Liver (tissue), 9 donors: Measurements from ENCODE around the gene HNRNPUL2. TPM values are rescaled to one million over a fixed set of nuclear protein-coding genes. Genes with fewer than 3 reads are reported as not detected.

Experiments
- DNase-seq: peaks from one replicate; pipeline ENCODE4 v3.0.0-alpha.2; 2017; ENCODE audit warnings: low spot score
- H3K27ac ChIP-seq, 2 donors: one replicate each; pipeline ENCODE4 v1.7.0; 2013; ENCODE audit warnings: inconsistent platforms in 2 of 2, low read length in 2 of 2, control low read depth in 1 of 2, low read depth in 1 of 2, mild to moderate bottlenecking in 1 of 2
- H3K27me3 ChIP-seq, 4 donors: one replicate each; pipeline versions ENCODE4 v1.6.1 to v1.7.0; 2013; ENCODE audit warnings: low read length in 3 of 4, inconsistent platforms in 1 of 4, mild to moderate bottlenecking in 1 of 4, moderate library complexity in 1 of 4; ENCODE audit not compliant: control insufficient read depth in 4 of 4, insufficient read depth in 4 of 4
- H3K36me3 ChIP-seq, 4 donors: one replicate each; pipeline versions ENCODE4 v1.6.1 to v1.7.0; 2013; ENCODE audit warnings: low read length in 3 of 4, mild to moderate bottlenecking in 3 of 4, low read depth in 1 of 4, moderate library complexity in 1 of 4; ENCODE audit not compliant: control insufficient read depth in 4 of 4, insufficient read depth in 3 of 4
- H3K4me1 ChIP-seq, 4 donors: one replicate each; pipeline versions ENCODE4 v1.6.1 to v1.7.0; 2013; ENCODE audit warnings: low read length in 3 of 4, mild to moderate bottlenecking in 3 of 4, moderate library complexity in 1 of 4; ENCODE audit not compliant: control insufficient read depth in 4 of 4, insufficient read depth in 4 of 4
- H3K4me3 ChIP-seq, 3 donors: one replicate each; pipeline versions ENCODE4 v1.6.1 to v1.7.0; 2013; ENCODE audit warnings: low read length in 3 of 3, control low read depth in 1 of 3, low read depth in 1 of 3, mild to moderate bottlenecking in 1 of 3
- H3K9ac ChIP-seq, 2 donors: one replicate each; pipeline ENCODE4 v1.7.0; 2013; ENCODE audit warnings: low read length in 2 of 2, mild to moderate bottlenecking in 2 of 2, moderate library complexity in 2 of 2, control low read depth in 1 of 2, low read depth in 1 of 2
- H3K9me3 ChIP-seq, 4 donors: one replicate each; pipeline versions ENCODE4 v1.6.1 to v1.7.0; 2013; ENCODE audit warnings: low read length in 3 of 4; ENCODE audit not compliant: control insufficient read depth in 4 of 4
- CTCF ChIP-seq: fragments of 150-350 bp; IDR thresholded peaks from 2 replicates; pipeline ENCODE4 v1.5.1; 2017; ENCODE audit warnings: improper control_type of control experiment, low read depth, low read length; ENCODE audit not compliant: missing input control
- EGR1 ChIP-seq, 2 donors: IDR thresholded peaks; 2 replicates each; pipeline ENCODE4 v1.6.1; 2016 to 2018; ENCODE audit warnings: antibody characterized with exemption in 2 of 2, low read depth in 2 of 2
- FOXA1 ChIP-seq: IDR thresholded peaks from 2 replicates; pipeline ENCODE4 v1.6.1; 2016; ENCODE audit warnings: antibody characterized with exemption
- FOXA2 ChIP-seq: IDR thresholded peaks from 2 replicates; pipeline ENCODE4 v1.6.1; 2016; ENCODE audit warnings: antibody characterized with exemption
- GABPA ChIP-seq, 2 donors: IDR thresholded peaks in 1 of 2; conservative IDR thresholded peaks in 1 of 2; 2 replicates each; pipeline ENCODE4 v1.6.1; 2016; ENCODE audit warnings: antibody characterized with exemption in 2 of 2, mild to moderate bottlenecking in 1 of 2, moderate library complexity in 1 of 2
- HNF4A ChIP-seq, 2 donors: conservative IDR thresholded peaks; 2 replicates each; pipeline ENCODE4 v1.6.1; 2016; ENCODE audit warnings: antibody characterized with exemption in 2 of 2, mild to moderate bottlenecking in 2 of 2
- JUND ChIP-seq, 2 donors: IDR thresholded peaks; 2 replicates each; pipeline ENCODE4 v1.6.1; 2016; ENCODE audit warnings: antibody characterized with exemption in 2 of 2
- NR2F2 ChIP-seq: IDR thresholded peaks from 2 replicates; pipeline ENCODE4 v1.6.1; 2016; ENCODE audit warnings: antibody characterized with exemption
- RAD21 ChIP-seq, 2 donors: IDR thresholded peaks; 2 replicates each; pipeline ENCODE4 v1.6.1; 2016; ENCODE audit warnings: antibody characterized with exemption in 2 of 2, mild to moderate bottlenecking in 2 of 2
- REST ChIP-seq: IDR thresholded peaks from 2 replicates; pipeline ENCODE4 v1.6.1; 2016; ENCODE audit warnings: antibody characterized with exemption, mild to moderate bottlenecking
- RXRA ChIP-seq, 2 donors: IDR thresholded peaks; 2 replicates each; pipeline ENCODE4 v1.6.1; 2017 to 2018; ENCODE audit warnings: antibody characterized with exemption in 2 of 2, mild to moderate bottlenecking in 1 of 2
- SP1 ChIP-seq: IDR thresholded peaks from 2 replicates; pipeline ENCODE4 v1.6.1; 2018; ENCODE audit warnings: antibody characterized with exemption, mild to moderate bottlenecking
- TAF1 ChIP-seq: conservative IDR thresholded peaks from 2 replicates; pipeline ENCODE4 v1.6.1; 2016; ENCODE audit warnings: antibody characterized with exemption, mild to moderate bottlenecking
- YY1 ChIP-seq: IDR thresholded peaks from 2 replicates; pipeline ENCODE4 v1.6.1; 2016; ENCODE audit warnings: antibody characterized with exemption, mild to moderate bottlenecking
- ZBTB33 ChIP-seq: IDR thresholded peaks from 2 replicates; pipeline ENCODE4 v1.6.1; 2016; ENCODE audit warnings: antibody characterized with exemption
- WGBS: extraction: QIAGEN DNeasy Blood & Tissue Kit; methylation state at CpG from one replicate; pipeline ENCODE4 v1.1.7; 2013; 5-methylcytosine and 5-hydroxymethylcytosine counted together
- polyA plus RNA-seq, 2 donors: library from polyadenylated mRNA; stranded (reverse) in 1 of 2; unstranded in 1 of 2; fragments of 200-250 nt in 1 of 2; fragments of >200 nt in 1 of 2; fragmentation: Nextera tagmentation in 1 of 2; extraction: Ambion mirVana in 1 of 2; gene quantifications; one replicate each; pipeline versions ENCODE4 v1.2.1 to v1.2.3, GENCODE V29; 2013 to 2015
- total RNA-seq, 2 donors: library from RNA; depleted of rRNA; stranded (reverse); fragments of >200 nt; gene quantifications; one replicate each; pipeline ENCODE4 v1.2.3, GENCODE V29; 2014
- TF ChIP-seq, protein P1 (sequence below): IDR thresholded peaks from 2 replicates; pipeline ENCODE4 v1.6.1; 2016; ENCODE audit warnings: antibody characterized with exemption
- TF ChIP-seq, protein P2 (sequence below): IDR thresholded peaks from 2 replicates; pipeline ENCODE4 v1.6.1; 2016; ENCODE audit warnings: antibody characterized with exemption
- donor health status: healthy.
- donor health status: healthy.
- donor health status: healthy.
- donor health status: healthy.
- donor health status: healthy.

HNRNPUL2 gene
- total and polyA plus RNA-seq, 4 donors, result 1.3 to 17.0 (median 13.0) TPM

- TF ChIP-seq YY1 (no peak), HNF4A (conservative IDR thresholded peaks at IDR 0.05) (peak in 1 of 2 donors; percentile 23), RAD21 (IDR thresholded peaks at IDR 0.05) (peak; percentile 77 to 79), CTCF (peak; percentile 61), GABPA (IDR thresholded peaks at IDR 0.05 in 1 of 2, conservative IDR thresholded peaks at IDR 0.05 in 1 of 2) (peak in 1 of 2 donors; percentile 14), TAF1 (no peak), SP1 (no peak)
- no peak for DNase-seq
- no peak overlapping the region for H3K9ac ChIP-seq
- no peak overlapping the region for H3K4me3 ChIP-seq
- H3K27ac ChIP-seq, result no peak overlapping the region
- H3K27me3 ChIP-seq, result no peaks in the 10 kb centered on the region
- H3K4me1 ChIP-seq, result peaks cover 0 to 35% (median 30%) of the 10 kb centered on the region in 4 donors
- H3K36me3 ChIP-seq, result peaks cover 0 to 4% (median 2%) of the 10 kb centered on the region in 4 donors
- 52% methylated on average over 4 of the region's 4 CpGs for WGBS
- no peaks in the 10 kb centered on the region for H3K9me3 ChIP-seq
Observed at GRCh38 chr11:62680825-62681240, 46.4 kb downstream of the HNRNPUL2 start.

DNA sequence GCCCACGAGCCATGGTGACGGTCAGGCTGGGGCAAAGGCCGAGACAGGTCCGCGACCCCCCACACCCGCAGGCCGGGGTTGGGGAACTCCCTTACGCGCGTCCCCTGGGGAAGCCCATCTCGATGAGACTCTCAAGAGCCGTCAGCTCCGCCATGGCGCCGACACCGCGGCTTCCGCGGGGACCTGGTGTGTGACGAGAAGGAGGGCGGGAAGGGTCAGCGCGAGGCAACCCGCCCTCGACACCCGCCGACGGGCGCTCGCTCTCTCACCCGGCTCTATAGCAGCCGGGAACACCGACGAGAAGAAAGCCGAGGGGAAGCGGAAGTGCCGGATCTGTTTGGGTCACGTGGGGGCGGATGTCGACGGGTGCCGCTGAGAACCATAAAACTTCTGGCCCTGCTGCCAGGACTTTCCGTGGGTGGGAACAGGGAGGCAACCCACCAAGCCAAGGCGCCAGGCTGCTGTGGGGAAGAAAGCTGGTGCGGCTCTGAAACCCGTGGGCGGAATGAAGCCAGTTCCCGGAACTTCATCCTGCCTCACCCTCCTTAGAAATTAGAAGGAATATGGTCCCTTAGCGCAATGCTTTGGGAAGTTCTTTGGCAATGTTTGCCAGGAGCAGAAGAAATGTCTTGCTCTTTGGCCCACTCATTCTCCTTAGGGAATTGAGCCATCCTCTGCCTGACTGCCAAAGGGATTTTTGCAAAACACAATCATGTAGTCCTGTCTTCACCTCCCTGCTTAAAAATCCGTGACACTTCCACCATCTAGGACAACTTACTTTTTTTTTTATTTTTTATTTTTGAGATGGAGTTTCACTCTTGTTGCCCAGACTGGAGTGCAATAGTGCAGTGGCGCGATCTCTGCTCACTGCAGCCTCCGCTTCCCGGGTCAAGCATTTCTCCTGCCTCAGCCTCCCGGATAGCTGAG, 48.2 kb downstream of the HNRNPUL2 start, which contains the start of gene UBXN1:
TSS of gene UBXN1 (minus strand) at position 304 of the 927 bp plus-strand sequence. CDS start at position 154, 150 bp downstream.
- Histone ChIP-seq H3K36me3 (peaks cover 0 to 5% (median 2%) of the 10 kb centered on the region in 4 donors), H3K9me3 (no peaks in the 10 kb centered on the region), H3K27me3 (no peaks in the 10 kb centered on the region), H3K4me1 (peaks cover 0 to 36% (median 30%) of the 10 kb centered on the region in 4 donors), H3K9ac (peak within 1 kb of the TSS; percentile 53 to 91), H3K27ac (peak within 1 kb of the TSS; percentile 64 to 81), H3K4me3 (peak within 1 kb of the TSS; percentile 87 to 96 (median 90))
- TF ChIP-seq GABPA (IDR thresholded peaks at IDR 0.05 in 1 of 2, conservative IDR thresholded peaks at IDR 0.05 in 1 of 2), result peak; percentile 75 to 97
- TF ChIP-seq REST, result peak; percentile 52
- TF ChIP-seq HNF4A (conservative IDR thresholded peaks at IDR 0.05), result peak in 1 of 2 donors; percentile 4
- TF ChIP-seq, protein P1, sequence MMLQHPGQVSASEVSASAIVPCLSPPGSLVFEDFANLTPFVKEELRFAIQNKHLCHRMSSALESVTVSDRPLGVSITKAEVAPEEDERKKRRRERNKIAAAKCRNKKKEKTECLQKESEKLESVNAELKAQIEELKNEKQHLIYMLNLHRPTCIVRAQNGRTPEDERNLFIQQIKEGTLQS, result no peak
- TF ChIP-seq FOXA2, result no peak
- peak; percentile 65 for TF ChIP-seq SP1
- peak; percentile 68 to 87 for TF ChIP-seq EGR1 (IDR thresholded peaks at IDR 0.05; ENCODE audit: low read depth in 2 of 2)
- no peak for TF ChIP-seq FOXA1
- TF ChIP-seq NR2F2, result peak; percentile 14
- peak; percentile 87 for TF ChIP-seq YY1
- TF ChIP-seq ZBTB33, result peak; percentile 94
- TF ChIP-seq RAD21 (IDR thresholded peaks at IDR 0.05), result peak; percentile 29 to 50
- TF ChIP-seq JUND (IDR thresholded peaks at IDR 0.05), result no peak
- peak; percentile 49 to 64 for TF ChIP-seq RXRA (IDR thresholded peaks at IDR 0.05)
- TF ChIP-seq, protein P2, sequence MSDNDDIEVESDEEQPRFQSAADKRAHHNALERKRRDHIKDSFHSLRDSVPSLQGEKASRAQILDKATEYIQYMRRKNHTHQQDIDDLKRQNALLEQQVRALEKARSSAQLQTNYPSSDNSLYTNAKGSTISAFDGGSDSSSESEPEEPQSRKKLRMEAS, result peak; percentile 79
- 8% methylated on average over 55 of the region's 55 CpGs for WGBS
- DNase-seq, result peak; percentile 87
